GM13977 (cell line): ENCODE measurements around the gene CSNK1G1.

Source experiments
- DNase-seq: peaks from one replicate; pipeline ENCODE4 v3.0.0; 2012; ENCODE audit warnings: low spot score
- CTCF ChIP-seq: IDR thresholded peaks from 2 replicates; pipeline ENCODE4 v1.5.1; 2012; ENCODE audit warnings: mild to moderate bottlenecking, control low read depth; ENCODE audit not compliant: insufficient read depth; ENCODE audit errors: extremely low read depth, missing control alignments
- in situ Hi-C: fragments of 300-500 bp; cut with MboI; formaldehyde crosslinking; loops from one replicate; pipeline ENCODE4 v1.12.0; 2022; ENCODE audit warnings: low sequenced_read_pairs, low pct_unique_long_range_greater_than_20kb, mixed read lengths, inconsistent platforms; ENCODE audit not compliant: unreplicated experiment

The CSNK1G1 gene

GRCh38 chr15:64149424-64149823 is 206.5 kb downstream of the CSNK1G1 start:
- peak; percentile 31 for TF ChIP-seq CTCF
- no peak for DNase-seq
- in situ Hi-C loops, result no loop called here

GRCh38 chr15:64148581-64148980 is 207.4 kb downstream of the CSNK1G1 start:
- in situ Hi-C loops, result no loop called here
- TF ChIP-seq CTCF, result no peak

GRCh38 chr15:64148168-64148567 is 207.8 kb downstream of the CSNK1G1 start:
- TF ChIP-seq CTCF, result no peak
- DNase-seq, result no peak
- in situ Hi-C loops, result no loop called here

More at GRCh38 chr15:64148581-64148980, 207.4 kb downstream of the CSNK1G1 start:
- DNase-seq, result no peak

- TF ChIP-seq CTCF, result no peak
- DNase-seq, result no peak
- in situ Hi-C loops, result no loop called here
Observed at GRCh38 chr15:64146885-64147681, 208.9 kb downstream of the CSNK1G1 start.

GRCh38 chr15:64146520-64146884 is 209.5 kb downstream of the CSNK1G1 start:
- TF ChIP-seq CTCF, result no peak

GRCh38 chr15:64146041-64146440 is 209.9 kb downstream of the CSNK1G1 start:
- no peak for TF ChIP-seq CTCF
- no peak for DNase-seq
- in situ Hi-C loops, result no loop called here

More at GRCh38 chr15:64146520-64146884, 209.5 kb downstream of the CSNK1G1 start:
- DNase-seq, result no peak
- in situ Hi-C loops, result no loop called here
